CD4-positive, CD25-positive, alpha-beta regulatory T cell (primary cell): ENCODE data around the gene KATNA1. TPM values are rescaled to one million over a fixed set of nuclear protein-coding genes. Genes with fewer than 3 reads are reported as not detected.
"Not testable (repeated sequence)": the region's sequence is repeated elsewhere in the genome, so short reads cannot be mapped to it uniquely, and the experiment has no call there.

Experiments
- ATAC-seq, 2 donors: fragments of 150-1000 bp; cut with Tn5 transposase; one replicate each; pipeline ENCODE4 v1.10.0; 2021; ENCODE audit warnings: low read depth in 2 of 2, moderate number of reproducible peaks in 2 of 2, moderate library complexity in 1 of 2
- DNase-seq, 3 donors: peaks; one replicate each; pipeline versions ENCODE4 v3.0.0 to v3.0.0-alpha.2; 2012 to 2022; ENCODE audit warnings: mixed read lengths in 1 of 3
- H3K27ac ChIP-seq: one replicate; pipeline ENCODE4 v1.7.0; 2013; ENCODE audit warnings: mild to moderate bottlenecking, low read length; ENCODE audit not compliant: insufficient read depth, poor library complexity, severe bottlenecking
- H3K27me3 ChIP-seq: one replicate; pipeline ENCODE4 v1.7.0; 2013; ENCODE audit warnings: low read length; ENCODE audit not compliant: control insufficient read depth, insufficient read depth
- H3K36me3 ChIP-seq: one replicate; pipeline ENCODE4 v1.7.0; 2013; ENCODE audit warnings: mild to moderate bottlenecking, low read length, moderate library complexity; ENCODE audit not compliant: control insufficient read depth, insufficient read depth
- H3K4me1 ChIP-seq: 2 replicates; pipeline ENCODE4 v1.7.0; 2013; ENCODE audit warnings: mild to moderate bottlenecking, low read length; ENCODE audit not compliant: insufficient read depth, control insufficient read depth, poor library complexity, severe bottlenecking
- H3K4me3 ChIP-seq: one replicate; pipeline ENCODE4 v1.7.0; 2013; ENCODE audit warnings: low read depth, mild to moderate bottlenecking, low read length, moderate library complexity
- H3K9me3 ChIP-seq, 2 experiments: 1 replicate in 1 of 2; 2 replicates in 1 of 2; pipeline ENCODE4 v1.7.0; 2013; ENCODE audit warnings: low read length in 2 of 2, mild to moderate bottlenecking in 1 of 2, moderate library complexity in 1 of 2; ENCODE audit not compliant: control insufficient read depth in 2 of 2
- H3K27ac Mint-ChIP-seq, 3 donors: one replicate each; pipeline ENCODE4 v1.8.0; 2020 to 2022; ENCODE audit warnings: mild to moderate bottlenecking in 3 of 3, mixed read lengths in 3 of 3, moderate library complexity in 2 of 3
- H3K27me3 Mint-ChIP-seq: one replicate; pipeline ENCODE4 v1.8.0; 2022; ENCODE audit warnings: mild to moderate bottlenecking, mixed read lengths
- H3K36me3 Mint-ChIP-seq: one replicate; pipeline ENCODE4 v1.8.0; 2020; ENCODE audit warnings: mixed read lengths
- H3K4me1 Mint-ChIP-seq, 4 donors: one replicate each; pipeline ENCODE4 v1.8.0; 2020 to 2022; ENCODE audit warnings: mixed read lengths in 4 of 4, mild to moderate bottlenecking in 1 of 4
- H3K4me3 Mint-ChIP-seq, 4 donors: one replicate each; pipeline ENCODE4 v1.8.0; 2020 to 2022; ENCODE audit warnings: mild to moderate bottlenecking in 4 of 4, mixed read lengths in 4 of 4, moderate library complexity in 3 of 4
- H3K9me3 Mint-ChIP-seq, 7 donors: one replicate each; pipeline ENCODE4 v1.8.0; 2020 to 2022; ENCODE audit warnings: mixed read lengths in 7 of 7, mild to moderate bottlenecking in 3 of 7, moderate library complexity in 2 of 7
- polyA plus RNA-seq, 4 donors: library from polyadenylated mRNA; unstranded; fragments of 300-500 nt; fragmentation: Illumina TruSeq; gene quantifications; one replicate each; pipeline ENCODE4 v1.2.3, GENCODE V29; 2021
- total RNA-seq: library from RNA; stranded (reverse); gene quantifications from one replicate; pipeline ENCODE4 v1.2.3, GENCODE V29; 2022

KATNA1 gene
- total and polyA plus RNA-seq, 5 donors from 2014 or later, result 22.9 to 35.5 (median 29.3) TPM

DNA sequence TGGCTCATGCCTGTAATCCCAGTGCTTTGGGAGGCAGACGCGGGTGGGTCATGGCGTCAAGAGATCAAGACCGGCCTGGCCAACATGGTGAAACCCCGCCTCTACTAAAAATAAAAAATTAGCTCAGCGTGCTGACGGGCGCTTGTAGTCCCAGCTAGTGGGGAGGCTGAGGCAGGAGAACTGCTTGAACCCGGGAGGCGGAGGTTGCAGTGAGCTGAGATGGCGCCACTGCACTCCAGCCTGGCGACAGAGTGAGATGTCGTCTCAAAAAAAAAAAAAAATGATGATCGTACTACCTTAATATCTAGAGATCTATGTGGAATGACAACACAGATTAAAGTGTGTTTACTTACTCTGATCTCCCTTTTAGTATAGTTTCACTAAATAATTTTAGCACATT lies 33.3 kb upstream of the KATNA1 start:
- H3K4me3 Mint-ChIP-seq, H3K27ac Mint-ChIP-seq, H3K27me3 ChIP-seq, ATAC-seq, H3K27me3 Mint-ChIP-seq, H3K9me3 ChIP-seq, H3K4me3 ChIP-seq, H3K9me3 Mint-ChIP-seq, H3K27ac ChIP-seq, DNase-seq, H3K4me1 ChIP-seq: not testable (repeated sequence)
- Mint-ChIP-seq H3K36me3 (peaks cover 41% of the 10 kb centered on the region), H3K4me1 (peaks cover 13 to 23% (median 21%) of the 10 kb centered on the region in 4 donors)
- H3K36me3 ChIP-seq, result peaks cover 51% of the 10 kb centered on the region

DNA sequence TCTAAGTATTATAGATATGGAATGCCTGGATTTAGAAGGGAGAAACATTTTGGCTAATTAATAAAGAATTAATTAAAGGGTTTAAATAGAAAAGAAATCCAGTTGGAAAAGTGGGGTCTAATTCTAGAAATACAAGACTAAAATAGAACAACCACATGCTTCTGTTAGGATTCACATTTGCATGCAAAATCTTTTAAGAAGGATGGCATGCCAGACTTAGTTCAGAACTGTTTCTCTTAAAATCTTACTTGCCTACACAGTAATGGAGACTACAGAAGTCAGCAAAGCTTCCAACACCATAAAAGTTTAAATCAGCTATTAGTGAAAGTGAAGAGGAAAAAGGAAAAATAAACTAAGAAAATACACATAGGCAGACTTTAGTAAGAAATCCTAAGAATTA lies 32.7 kb upstream of the KATNA1 start:
- Mint-ChIP-seq H3K36me3 (peaks cover 40% of the 10 kb centered on the region), H3K27ac (peak overlapping the region in 1 of 3 donors; percentile 41), H3K4me1 (peaks cover 8 to 16% (median 14%) of the 10 kb centered on the region in 4 donors), H3K9me3 (no peaks in the 10 kb centered on the region), H3K27me3 (no peaks in the 10 kb centered on the region), H3K4me3 (no peak overlapping the region)
- Histone ChIP-seq H3K4me1 (peaks cover 2% of the 10 kb centered on the region), H3K27me3 (no peaks in the 10 kb centered on the region), H3K4me3 (no peak overlapping the region), H3K27ac (peak overlapping the region; percentile 5), H3K9me3 (no peaks in the 10 kb centered on the region), H3K36me3 (peaks cover 55% of the 10 kb centered on the region)
- no peak for ATAC-seq
- no peak for DNase-seq

DNA sequence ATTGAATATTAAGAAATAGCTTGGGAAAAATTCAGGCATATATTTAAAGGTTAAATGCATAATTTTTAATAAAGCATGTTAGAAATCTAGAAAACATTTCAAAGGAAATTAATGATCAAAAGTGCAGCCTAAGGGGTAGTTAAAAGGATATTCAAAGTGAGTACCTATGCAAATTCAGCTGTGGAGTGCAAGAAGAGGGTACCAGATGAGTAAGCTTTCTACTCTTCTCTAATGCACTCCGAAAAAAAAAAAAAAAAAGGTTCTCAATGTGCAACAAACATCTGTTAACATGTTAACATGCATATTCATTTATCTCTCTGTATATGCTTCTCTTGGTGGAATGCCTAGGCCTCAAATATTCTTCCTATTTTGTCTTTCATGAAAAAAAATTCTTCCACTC lies 32.0 kb upstream of the KATNA1 start:
- H3K4me1 Mint-ChIP-seq, result peaks cover 8 to 13% (median 12%) of the 10 kb centered on the region in 4 donors
- H3K36me3 Mint-ChIP-seq, result peaks cover 39% of the 10 kb centered on the region
- ATAC-seq, result no peak
- Histone ChIP-seq H3K27ac (peak overlapping the region; percentile 5), H3K36me3 (peaks cover 59% of the 10 kb centered on the region), H3K4me3 (no peak overlapping the region), H3K9me3 (no peaks in the 10 kb centered on the region), H3K4me1 (peaks cover 2% of the 10 kb centered on the region), H3K27me3 (no peaks in the 10 kb centered on the region)
- no peak overlapping the region for H3K4me3 Mint-ChIP-seq
- H3K9me3 Mint-ChIP-seq, result no peaks in the 10 kb centered on the region
- DNase-seq, result no peak
- H3K27ac Mint-ChIP-seq, result peak overlapping the region; percentile 21 to 67 (median 41)
- no peaks in the 10 kb centered on the region for H3K27me3 Mint-ChIP-seq

DNA sequence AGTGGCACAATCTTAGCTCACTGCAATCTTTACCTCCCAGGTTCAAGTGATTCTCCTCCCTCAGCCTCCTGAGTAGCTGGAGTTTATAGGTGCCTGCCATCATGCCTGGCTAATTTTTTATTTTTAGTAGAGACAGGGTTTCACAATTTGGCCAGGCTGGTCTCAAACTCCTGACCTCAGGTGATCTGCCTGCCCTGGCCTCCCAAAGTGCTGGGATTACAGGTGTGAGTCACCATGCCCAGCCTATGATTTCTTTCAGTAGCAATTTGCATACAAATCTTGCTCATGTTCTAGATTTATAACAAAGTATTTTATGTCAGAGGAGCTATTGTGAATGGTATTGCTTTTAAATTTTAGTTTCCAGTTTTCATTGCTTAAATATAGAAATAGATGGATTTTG lies 23.8 kb upstream of the KATNA1 start:
- peak overlapping the region in 1 of 3 donors; percentile 69 for H3K27ac Mint-ChIP-seq

DNA sequence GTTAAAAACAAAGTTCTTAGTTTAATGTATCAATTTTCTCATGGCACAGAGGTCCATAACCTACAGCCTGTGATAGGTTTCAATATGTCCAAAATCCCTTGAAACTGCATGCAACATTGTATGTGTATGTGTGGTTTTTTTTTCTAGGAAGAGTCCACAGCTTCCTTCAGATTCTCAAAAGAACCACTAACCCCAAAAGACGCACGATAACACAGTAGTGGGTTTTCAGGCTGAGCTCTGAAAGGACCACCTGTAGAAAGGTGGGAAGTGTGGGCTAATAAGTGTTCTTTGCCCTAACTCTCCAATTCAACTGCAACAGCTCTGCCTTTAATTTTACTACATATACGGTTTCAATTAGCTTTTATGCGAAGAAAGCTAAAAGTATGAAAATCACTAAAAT lies 11.5 kb upstream of the KATNA1 start:
- Mint-ChIP-seq H3K27me3 (no peaks in the 10 kb centered on the region), H3K4me3 (no peak overlapping the region), H3K27ac (no peak overlapping the region), H3K36me3 (peaks cover 16% of the 10 kb centered on the region), H3K4me1 (peaks cover 0 to 5% (median under 1%) of the 10 kb centered on the region in 4 donors), H3K9me3 (no peaks in the 10 kb centered on the region)
- H3K27ac ChIP-seq, result no peak overlapping the region
- H3K9me3 ChIP-seq, result no peaks in the 10 kb centered on the region
- H3K4me1 ChIP-seq, result no peaks in the 10 kb centered on the region
- ATAC-seq (no peak), DNase-seq (no peak)
- H3K36me3 ChIP-seq, result peaks cover 39% of the 10 kb centered on the region
- no peaks in the 10 kb centered on the region for H3K27me3 ChIP-seq
- no peak overlapping the region for H3K4me3 ChIP-seq

More for the DNA sequence above, 23.8 kb upstream of the KATNA1 start:
- H3K36me3 Mint-ChIP-seq, result peaks cover 31% of the 10 kb centered on the region
- DNase-seq, H3K4me1 ChIP-seq, H3K4me3 ChIP-seq, H3K27me3 ChIP-seq, H3K4me1 Mint-ChIP-seq, H3K9me3 ChIP-seq, ATAC-seq, H3K9me3 Mint-ChIP-seq, H3K4me3 Mint-ChIP-seq, H3K27ac ChIP-seq, H3K27me3 Mint-ChIP-seq: not testable (repeated sequence)
- H3K36me3 ChIP-seq, result peaks cover 55% of the 10 kb centered on the region

DNA sequence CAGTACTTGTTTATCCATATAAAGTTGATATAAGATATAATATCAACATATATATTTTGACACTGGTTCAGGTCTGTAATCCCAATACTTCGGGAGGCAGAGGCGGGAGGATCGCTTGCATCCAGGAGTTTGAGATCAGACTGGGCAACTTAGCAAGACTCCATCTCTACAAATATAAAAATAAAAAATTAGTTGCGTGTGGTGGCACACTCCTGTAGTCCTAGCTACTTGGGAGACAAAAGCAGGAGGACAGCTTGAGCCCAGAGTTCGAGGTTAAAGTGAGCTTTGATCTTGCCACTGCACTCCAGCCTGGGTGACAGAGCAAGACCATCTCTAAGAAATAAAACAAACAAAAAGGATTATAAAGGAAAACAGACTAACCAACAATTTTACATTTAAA lies 8.9 kb upstream of the KATNA1 start:
- peak overlapping the region in 1 of 3 donors; percentile 48 for H3K27ac Mint-ChIP-seq
- no peaks in the 10 kb centered on the region for H3K4me1 ChIP-seq

DNA sequence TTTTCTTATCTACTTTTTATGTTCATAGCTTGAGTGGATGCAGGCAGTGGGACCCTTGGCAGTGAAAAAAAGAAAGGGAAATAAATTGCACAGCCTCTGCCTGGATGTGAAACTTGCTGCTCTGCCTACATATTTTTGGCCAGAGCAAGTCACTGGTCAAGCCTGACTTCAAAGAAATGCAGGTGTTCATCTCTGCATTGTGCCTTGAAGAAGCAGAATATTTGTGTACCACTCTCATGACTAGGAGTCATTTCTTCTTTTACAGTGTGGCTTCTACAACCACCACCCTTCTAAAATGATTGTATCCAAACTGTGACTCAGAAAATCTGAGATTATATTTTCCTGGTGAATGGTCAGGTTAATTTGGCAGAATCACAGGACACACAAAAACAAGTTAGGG lies 2.5 kb upstream of the KATNA1 start:
- Histone ChIP-seq H3K9me3 (no peaks in the 10 kb centered on the region), H3K4me3 (no peak overlapping the region), H3K27me3 (no peaks in the 10 kb centered on the region), H3K36me3 (no peaks in the 10 kb centered on the region), H3K4me1 (peaks cover 23% of the 10 kb centered on the region), H3K27ac (no peak overlapping the region)
- no peaks in the 10 kb centered on the region for H3K36me3 Mint-ChIP-seq
- peak overlapping the region in 1 of 4 donors; percentile 19 for H3K4me3 Mint-ChIP-seq
- peaks cover 10 to 30% (median 23%) of the 10 kb centered on the region in 4 donors for H3K4me1 Mint-ChIP-seq
- no peaks in the 10 kb centered on the region for H3K27me3 Mint-ChIP-seq
- no peak overlapping the region for H3K27ac Mint-ChIP-seq
- no peaks in the 10 kb centered on the region for H3K9me3 Mint-ChIP-seq
- ATAC-seq (no peak), DNase-seq (no peak)

More for the DNA sequence above, 8.9 kb upstream of the KATNA1 start:
- H3K4me1 Mint-ChIP-seq, result peaks cover 0 to 5% (median 0%) of the 10 kb centered on the region in 4 donors
- H3K27ac ChIP-seq, result no peak overlapping the region
- H3K9me3 Mint-ChIP-seq, result no peaks in the 10 kb centered on the region
- peak overlapping the region in 1 of 4 donors; percentile 52 for H3K4me3 Mint-ChIP-seq
- DNase-seq (no peak), ATAC-seq (no peak)
- no peaks in the 10 kb centered on the region for H3K27me3 Mint-ChIP-seq
- H3K9me3 ChIP-seq, result no peaks in the 10 kb centered on the region
- no peaks in the 10 kb centered on the region for H3K27me3 ChIP-seq
- H3K36me3 Mint-ChIP-seq, result peaks cover 9% of the 10 kb centered on the region
- no peak overlapping the region for H3K4me3 ChIP-seq
- H3K36me3 ChIP-seq, result peaks cover 17% of the 10 kb centered on the region

DNA sequence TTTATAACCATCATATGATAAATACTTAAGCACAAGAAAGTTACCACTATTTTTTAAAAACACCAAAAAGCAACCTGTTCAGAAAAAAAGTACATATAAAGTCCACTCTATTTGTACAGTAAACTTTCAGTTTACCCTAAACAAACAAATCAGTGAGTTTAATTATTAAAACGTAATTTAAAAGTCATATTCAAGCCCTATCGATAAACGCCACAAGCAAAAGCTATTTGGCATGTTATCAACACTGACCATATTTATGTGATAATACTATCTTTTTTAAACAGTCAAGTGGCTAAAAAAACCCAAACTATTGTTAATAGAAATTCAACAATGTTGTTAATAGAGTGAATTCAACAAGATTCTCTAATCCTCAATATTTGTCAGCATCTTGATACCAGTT lies 1.9 kb downstream of the KATNA1 start:
- Mint-ChIP-seq H3K36me3 (peaks cover 8% of the 10 kb centered on the region), H3K27me3 (no peaks in the 10 kb centered on the region), H3K27ac (peak overlapping the region in 1 of 3 donors; percentile 48), H3K9me3 (no peaks in the 10 kb centered on the region), H3K4me3 (peak overlapping the region; percentile 29 to 98 (median 80)), H3K4me1 (peaks cover 25 to 64% (median 40%) of the 10 kb centered on the region in 4 donors)
- H3K27me3 ChIP-seq, result no peaks in the 10 kb centered on the region
- H3K4me1 ChIP-seq, result peaks cover 23% of the 10 kb centered on the region
- peak overlapping the region; percentile 42 for H3K4me3 ChIP-seq
- no peak for DNase-seq
- no peak for ATAC-seq
- H3K27ac ChIP-seq, result no peak overlapping the region
- H3K36me3 ChIP-seq, result no peaks in the 10 kb centered on the region
- no peaks in the 10 kb centered on the region for H3K9me3 ChIP-seq
